GM19193 (cell line): Measurements from ENCODE around the gene TBCD.

Source experiments
- POLR2A ChIP-seq: IDR thresholded peaks from 4 replicates; pipeline ENCODE4 v1.6.1; 2011; ENCODE audit not compliant: insufficient read depth, insufficient read length; ENCODE audit errors: extremely low read depth

The TBCD gene

GRCh38 chr17:82887255-82888164 is 135.6 kb downstream of the TBCD start:
- TF ChIP-seq POLR2A, result no peak

DNA sequence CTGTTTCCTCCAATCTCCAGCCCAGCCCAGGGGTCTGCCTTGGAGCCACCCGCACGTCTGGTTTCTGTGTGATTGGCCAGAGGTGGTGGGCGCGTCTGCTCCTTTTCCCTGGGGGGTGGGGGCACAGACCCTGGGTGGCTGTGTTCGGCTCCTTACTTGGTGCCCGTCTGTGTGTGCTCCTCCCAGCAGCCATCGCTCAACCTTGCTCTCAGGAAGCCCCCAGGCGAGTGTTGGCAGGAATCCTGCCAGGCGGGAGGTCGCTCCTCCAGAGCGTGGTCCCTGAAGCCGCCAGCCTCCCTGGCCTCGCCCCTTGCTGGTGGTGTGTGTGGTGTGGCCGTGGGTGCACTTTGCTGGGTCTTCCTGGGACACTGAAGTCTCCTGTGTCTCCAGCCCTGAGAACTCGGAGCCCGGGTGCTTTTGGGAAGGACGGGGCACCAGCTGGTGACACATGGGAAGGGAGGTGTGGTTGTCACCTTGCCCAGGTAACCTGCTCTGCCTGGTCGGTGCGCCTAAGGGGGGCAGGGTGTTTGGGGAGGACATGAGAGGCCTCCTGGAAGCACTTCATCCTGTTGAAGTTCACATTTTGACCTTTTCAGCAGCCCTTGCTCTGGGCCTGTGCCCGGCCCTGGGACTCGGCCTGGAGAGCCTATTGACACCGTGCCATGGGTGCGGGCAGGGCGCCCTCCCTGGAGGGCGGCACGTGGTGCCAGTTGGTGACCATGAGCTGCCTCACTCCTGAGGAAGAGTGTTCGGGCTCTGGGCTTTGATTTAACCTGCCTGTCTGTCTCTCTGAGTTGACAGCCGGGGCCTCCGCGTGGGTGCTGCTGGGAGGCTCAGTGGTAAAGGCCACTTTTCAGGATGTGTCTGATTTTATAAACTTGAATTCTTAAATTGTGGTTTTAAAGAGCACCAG is 137.0 kb downstream of the TBCD start:
- TF ChIP-seq POLR2A, result no peak

DNA sequence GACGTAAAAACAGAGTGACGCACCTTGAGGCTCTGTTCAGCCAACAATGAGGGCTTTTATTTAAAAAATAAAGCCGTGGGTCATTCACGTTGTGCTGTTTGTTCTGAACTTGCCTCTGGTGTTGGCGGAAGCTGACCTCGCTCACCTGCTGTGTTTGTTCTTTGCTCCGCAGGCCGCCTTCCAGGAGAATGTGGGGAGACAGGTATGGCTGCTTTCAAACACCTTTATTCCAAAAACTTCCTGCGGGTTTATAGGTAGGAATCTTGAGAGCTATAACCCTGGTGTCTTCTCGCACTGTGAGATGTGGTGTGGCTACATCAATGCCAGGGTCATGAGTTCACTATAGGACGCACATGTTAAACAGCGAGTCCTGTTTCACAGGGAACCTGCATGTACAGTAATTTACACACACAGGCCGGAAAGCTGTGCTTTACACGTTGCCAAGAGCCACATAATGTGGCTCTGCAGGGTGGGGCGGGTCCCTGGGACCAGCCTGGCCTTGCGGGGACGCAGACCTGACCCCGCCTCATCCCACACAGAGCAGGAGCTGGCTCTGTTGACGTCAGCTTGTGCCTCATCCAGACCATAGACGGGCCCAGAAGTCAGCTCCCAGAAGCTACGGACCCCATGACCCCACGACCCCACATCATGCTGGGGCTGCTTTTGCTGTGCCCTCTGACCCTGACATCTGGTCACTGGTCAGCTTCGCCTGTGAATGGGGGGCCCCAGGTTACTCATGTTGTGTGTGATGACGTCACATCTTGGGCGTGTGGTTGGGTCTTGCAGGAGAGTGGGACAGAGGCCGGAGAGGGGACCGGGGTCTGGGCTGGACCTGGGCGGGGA is 137.9 kb downstream of the TBCD start:
- TF ChIP-seq POLR2A, result no peak

GRCh38 chr17:82890339-82890730 is 138.5 kb downstream of the TBCD start:
- no peak for TF ChIP-seq POLR2A

DNA sequence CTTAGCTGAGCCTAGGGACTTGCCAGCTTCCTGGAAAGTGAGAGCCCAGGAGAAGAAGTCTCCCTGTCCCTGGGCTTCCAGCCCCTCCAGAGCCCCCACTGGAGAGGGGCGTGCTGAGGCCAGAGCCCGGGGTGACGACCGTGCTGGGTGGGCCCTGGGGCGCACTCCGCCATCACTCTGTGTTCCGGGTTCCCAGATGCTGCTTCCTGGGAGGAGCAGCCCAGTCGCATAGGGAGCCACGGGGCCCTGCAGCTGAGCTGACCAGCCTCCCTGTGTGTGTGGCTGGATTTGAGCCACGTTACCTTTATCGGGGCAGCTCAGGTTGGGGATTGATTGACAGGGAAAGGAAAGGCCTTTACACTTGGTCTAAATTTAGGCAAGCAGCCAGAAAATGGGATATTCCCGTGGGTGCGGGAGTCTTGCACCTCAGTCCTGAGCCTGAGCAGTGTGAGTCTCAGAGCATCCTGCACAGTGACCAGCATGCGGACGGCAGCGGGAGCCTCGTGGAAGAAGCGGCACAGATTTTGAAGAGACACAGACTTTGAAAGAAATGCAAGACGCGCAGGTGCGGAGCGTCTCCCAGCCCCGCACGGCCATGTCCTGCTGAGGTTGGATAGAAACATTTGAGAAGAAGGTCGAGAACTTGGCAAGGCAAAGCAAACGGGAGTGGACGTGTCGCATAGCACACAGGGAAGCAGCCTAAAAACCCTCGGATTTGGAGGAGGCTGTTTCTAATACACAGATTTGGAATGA is 139.2 kb downstream of the TBCD start:
- TF ChIP-seq POLR2A, result no peak

DNA sequence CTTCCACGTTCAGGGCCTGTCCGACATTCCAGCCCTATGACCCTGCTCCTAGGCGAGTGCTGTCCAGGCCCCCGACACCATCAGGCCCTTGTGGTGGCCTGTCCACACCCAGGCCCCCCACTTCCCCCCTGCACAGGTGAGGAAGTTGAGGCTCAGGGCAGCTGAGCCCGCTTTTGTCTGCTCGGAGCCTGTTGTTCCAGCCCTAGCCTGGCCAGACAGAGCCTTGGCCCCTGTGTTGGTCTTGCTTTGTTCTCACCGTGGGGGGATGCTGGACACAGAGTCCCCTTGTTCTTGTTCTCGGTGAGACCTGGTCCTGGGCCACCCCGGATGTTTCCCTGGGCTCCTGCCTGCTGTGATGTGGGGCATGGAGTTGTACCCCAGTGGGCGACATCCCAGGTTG is 140.0 kb downstream of the TBCD start:
- no peak for TF ChIP-seq POLR2A

DNA sequence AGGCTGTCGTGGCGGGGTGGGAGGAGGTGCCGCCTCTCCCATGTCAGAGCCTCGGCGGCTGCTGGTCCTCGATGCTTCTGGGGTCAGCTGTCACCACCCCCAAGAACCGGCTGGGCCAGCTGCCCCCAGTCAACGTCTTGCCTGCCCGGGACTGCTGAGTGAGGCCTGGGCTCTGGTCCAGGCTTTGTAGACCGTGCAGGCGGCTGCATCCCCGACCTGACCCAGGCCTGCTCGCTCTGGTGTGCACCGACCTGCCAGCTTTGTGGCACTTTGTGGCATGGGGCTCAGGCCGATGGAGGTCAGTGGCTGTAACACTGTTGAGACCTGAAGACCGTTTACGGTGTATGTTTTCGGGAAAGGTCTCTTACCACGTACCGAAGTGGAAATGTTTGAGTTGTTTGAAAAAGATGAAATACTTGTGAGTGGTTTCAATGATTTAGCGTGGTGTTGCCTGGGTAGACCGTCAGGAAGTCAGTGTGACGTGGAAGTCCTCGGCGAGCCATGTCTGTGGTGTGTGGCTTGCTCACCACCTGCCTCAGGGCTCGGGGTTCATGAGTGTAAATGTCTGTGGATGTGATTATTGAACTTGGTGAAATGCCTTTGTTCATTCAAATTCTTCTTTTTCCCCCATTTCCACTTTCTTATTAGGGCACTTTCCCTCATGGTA is 141.2 kb downstream of the TBCD start:
- TF ChIP-seq POLR2A, result no peak

DNA sequence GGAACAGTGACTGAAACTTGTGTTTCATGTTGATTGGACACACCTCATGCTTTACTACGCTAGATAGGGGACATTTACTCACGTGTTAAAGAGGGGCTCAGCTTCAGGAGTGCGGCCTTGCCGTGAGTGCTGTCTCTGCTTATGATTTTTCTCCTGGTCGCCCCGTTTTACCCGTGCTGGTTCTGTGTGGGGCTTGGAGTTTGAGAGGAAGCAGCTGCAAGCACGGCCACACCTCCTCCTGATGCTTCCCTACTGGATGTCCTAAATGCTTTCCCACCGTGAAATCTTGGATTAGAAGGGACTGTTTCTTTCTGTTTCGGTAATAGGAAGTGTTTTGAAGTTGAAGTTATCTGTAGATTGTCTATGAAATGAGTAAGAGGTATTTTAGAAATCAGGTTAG is 141.9 kb downstream of the TBCD start:
- TF ChIP-seq POLR2A, result no peak

GRCh38 chr17:82894389-82894788 is 142.5 kb downstream of the TBCD start:
- no peak for TF ChIP-seq POLR2A

- no peak for TF ChIP-seq POLR2A
These were observed 143.2 kb downstream of the TBCD start for GRCh38 chr17:82895087-82895486.

DNA sequence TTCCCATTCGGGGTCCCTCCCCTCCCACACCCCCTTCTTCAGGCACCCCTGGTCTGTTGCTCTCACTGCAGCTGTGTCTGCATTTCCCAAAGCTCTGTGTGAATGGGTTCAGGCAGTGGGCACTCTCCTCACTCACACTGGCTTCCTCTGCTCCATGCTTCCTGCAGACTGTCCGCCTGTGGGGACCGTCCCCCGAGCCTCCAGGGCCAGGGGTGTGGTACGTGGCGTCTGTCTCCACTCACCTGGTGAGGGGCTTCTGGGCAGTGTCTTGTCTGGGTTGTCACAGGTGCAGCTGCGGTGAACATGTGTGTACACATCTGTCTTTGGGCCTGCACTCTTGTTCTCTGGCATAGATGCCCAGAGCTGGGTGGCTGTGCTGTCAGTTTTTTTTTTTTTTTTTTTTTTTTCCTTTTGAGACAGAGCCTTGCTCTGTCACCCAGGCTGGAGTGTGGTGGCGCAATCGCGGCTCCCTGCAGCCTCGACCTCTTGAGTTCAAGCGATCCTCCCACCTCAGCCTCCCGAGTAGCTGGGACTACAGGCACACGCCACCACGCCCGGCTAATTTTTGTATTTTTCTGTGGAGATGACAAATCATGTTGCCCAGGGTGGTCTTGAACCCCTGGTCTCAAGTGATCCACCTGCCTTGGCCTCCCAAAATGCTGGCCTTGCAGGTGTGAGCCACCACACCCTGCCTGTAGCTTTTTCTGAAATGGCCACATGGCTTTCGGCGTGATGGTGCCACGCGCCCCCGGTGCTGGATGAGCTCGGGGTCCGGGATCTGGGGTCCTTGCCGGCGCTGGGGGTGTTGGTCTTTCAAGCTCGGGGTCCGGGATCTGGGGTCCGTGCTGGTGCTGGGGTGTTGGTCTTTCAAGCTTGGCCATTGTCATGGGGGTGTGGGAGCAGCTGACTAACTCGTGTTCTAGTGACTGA is 144.5 kb downstream of the TBCD start:
- TF ChIP-seq POLR2A, result no peak

DNA sequence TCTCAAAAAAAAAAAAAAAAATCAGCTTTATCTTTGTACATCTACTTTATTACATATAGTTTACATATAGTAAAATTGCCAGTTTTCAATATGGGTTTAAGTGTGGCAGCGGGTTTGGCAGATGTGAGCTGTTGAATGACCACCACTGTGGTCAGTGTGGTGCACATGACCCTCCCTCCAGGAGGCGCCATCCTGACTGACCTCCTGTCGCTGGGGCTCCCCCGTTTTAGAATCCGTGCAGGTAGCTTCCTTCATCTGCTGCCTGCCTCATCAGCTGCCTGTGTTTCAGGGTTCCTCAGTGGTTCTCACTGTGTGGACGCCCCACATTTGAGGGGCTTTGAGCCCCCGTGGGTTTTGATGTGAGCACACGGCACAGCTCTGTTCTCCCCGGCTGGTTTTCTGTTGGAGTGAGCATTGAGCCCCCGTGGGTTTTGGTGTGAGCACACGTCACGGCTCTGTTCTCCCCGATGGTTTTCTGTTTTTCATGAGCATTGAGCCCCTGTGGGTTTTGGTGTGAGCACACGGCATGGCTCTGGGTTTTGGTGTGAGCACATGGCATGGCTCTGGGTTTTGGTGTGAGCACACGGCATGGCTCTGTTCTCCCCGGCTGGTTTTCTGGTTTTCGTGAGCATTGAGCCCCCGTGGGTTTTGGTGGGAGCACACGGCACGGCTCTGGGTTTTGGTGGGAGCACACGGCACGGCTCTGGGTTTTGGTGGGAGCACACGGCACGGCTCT is 145.8 kb downstream of the TBCD start:
- no peak for TF ChIP-seq POLR2A
